DND-41 (cell line): ENCODE data around the gene PDCD6IP.

Experiments
- ATAC-seq: fragments of 200-7000 bp; cut with Tn5 transposase; 3 replicates; pipeline ENCODE4 v1.9.1; 2021; ENCODE audit warnings: low read depth; ENCODE audit not compliant: insufficient read depth
- DNase-seq: peaks from one replicate; pipeline ENCODE4 v3.0.0-alpha.2; 2020
- H2AFZ ChIP-seq: 2 replicates; pipeline ENCODE4 v1.6.0; 2012; ENCODE audit warnings: low read depth, low read length
- H3K27ac ChIP-seq: 2 replicates; pipeline ENCODE4 v1.5.1; 2012; ENCODE audit warnings: low read length, inconsistent platforms
- H3K27me3 ChIP-seq: fragments of 200-600 bp; sonication (generic); 2 replicates; pipeline ENCODE4 v1.6.0; 2012; ENCODE audit warnings: low read length, mild to moderate bottlenecking, inconsistent platforms; ENCODE audit not compliant: insufficient read depth, poor library complexity
- H3K36me3 ChIP-seq: 2 replicates; pipeline ENCODE4 v1.5.1; 2012; ENCODE audit warnings: low read length, inconsistent platforms; ENCODE audit not compliant: insufficient read depth
- H3K4me1 ChIP-seq: 2 replicates; pipeline ENCODE4 v1.5.1; 2012; ENCODE audit warnings: mild to moderate bottlenecking, low read length; ENCODE audit not compliant: insufficient read depth
- H3K4me2 ChIP-seq: 2 replicates; pipeline ENCODE4 v1.6.0; 2012; ENCODE audit warnings: mild to moderate bottlenecking, moderate library complexity, low read length, inconsistent platforms; ENCODE audit not compliant: insufficient read depth
- H3K4me3 ChIP-seq, 2 experiments: fragments of 200-600 bp in 1 of 2; shearing (Covaris generic) in 1 of 2; 2 replicates each; pipeline ENCODE4 v1.5.1; 2012 to 2016; ENCODE audit warnings: inconsistent platforms in 2 of 2, low read length in 2 of 2, mild to moderate bottlenecking in 2 of 2, low read depth in 1 of 2, moderate library complexity in 1 of 2
- H3K79me2 ChIP-seq: 2 replicates; pipeline ENCODE4 v1.6.0; 2012; ENCODE audit warnings: low read length, inconsistent platforms; ENCODE audit not compliant: insufficient read depth
- H3K9ac ChIP-seq: 2 replicates; pipeline ENCODE4 v1.6.0; 2012; ENCODE audit warnings: low read depth, mild to moderate bottlenecking, inconsistent platforms, low read length, moderate library complexity
- H3K9me3 ChIP-seq: 2 replicates; pipeline ENCODE4 v1.5.1; 2012; ENCODE audit warnings: low read length, moderate library complexity, mild to moderate bottlenecking, inconsistent platforms; ENCODE audit not compliant: insufficient read depth, severe bottlenecking
- H4K20me1 ChIP-seq: 2 replicates; pipeline ENCODE4 v1.6.0; 2012; ENCODE audit warnings: low read length; ENCODE audit not compliant: insufficient read depth
- EZH2 ChIP-seq: IDR thresholded peaks from 3 replicates; pipeline ENCODE4 v1.6.1; 2012; ENCODE audit warnings: borderline replicate concordance, low read depth, mild to moderate bottlenecking, moderate library complexity, low read length, inconsistent platforms; ENCODE audit not compliant: severe bottlenecking
- TF ChIP-seq, protein P1 (sequence below): IDR thresholded peaks from 2 replicates; pipeline ENCODE4 v1.5.1; 2012; ENCODE audit warnings: borderline replicate concordance, low read length, moderate library complexity, mild to moderate bottlenecking; ENCODE audit not compliant: poor library complexity, severe bottlenecking; ENCODE audit errors: extremely low read depth

The PDCD6IP gene, protein sequence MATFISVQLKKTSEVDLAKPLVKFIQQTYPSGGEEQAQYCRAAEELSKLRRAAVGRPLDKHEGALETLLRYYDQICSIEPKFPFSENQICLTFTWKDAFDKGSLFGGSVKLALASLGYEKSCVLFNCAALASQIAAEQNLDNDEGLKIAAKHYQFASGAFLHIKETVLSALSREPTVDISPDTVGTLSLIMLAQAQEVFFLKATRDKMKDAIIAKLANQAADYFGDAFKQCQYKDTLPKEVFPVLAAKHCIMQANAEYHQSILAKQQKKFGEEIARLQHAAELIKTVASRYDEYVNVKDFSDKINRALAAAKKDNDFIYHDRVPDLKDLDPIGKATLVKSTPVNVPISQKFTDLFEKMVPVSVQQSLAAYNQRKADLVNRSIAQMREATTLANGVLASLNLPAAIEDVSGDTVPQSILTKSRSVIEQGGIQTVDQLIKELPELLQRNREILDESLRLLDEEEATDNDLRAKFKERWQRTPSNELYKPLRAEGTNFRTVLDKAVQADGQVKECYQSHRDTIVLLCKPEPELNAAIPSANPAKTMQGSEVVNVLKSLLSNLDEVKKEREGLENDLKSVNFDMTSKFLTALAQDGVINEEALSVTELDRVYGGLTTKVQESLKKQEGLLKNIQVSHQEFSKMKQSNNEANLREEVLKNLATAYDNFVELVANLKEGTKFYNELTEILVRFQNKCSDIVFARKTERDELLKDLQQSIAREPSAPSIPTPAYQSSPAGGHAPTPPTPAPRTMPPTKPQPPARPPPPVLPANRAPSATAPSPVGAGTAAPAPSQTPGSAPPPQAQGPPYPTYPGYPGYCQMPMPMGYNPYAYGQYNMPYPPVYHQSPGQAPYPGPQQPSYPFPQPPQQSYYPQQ

DNA sequence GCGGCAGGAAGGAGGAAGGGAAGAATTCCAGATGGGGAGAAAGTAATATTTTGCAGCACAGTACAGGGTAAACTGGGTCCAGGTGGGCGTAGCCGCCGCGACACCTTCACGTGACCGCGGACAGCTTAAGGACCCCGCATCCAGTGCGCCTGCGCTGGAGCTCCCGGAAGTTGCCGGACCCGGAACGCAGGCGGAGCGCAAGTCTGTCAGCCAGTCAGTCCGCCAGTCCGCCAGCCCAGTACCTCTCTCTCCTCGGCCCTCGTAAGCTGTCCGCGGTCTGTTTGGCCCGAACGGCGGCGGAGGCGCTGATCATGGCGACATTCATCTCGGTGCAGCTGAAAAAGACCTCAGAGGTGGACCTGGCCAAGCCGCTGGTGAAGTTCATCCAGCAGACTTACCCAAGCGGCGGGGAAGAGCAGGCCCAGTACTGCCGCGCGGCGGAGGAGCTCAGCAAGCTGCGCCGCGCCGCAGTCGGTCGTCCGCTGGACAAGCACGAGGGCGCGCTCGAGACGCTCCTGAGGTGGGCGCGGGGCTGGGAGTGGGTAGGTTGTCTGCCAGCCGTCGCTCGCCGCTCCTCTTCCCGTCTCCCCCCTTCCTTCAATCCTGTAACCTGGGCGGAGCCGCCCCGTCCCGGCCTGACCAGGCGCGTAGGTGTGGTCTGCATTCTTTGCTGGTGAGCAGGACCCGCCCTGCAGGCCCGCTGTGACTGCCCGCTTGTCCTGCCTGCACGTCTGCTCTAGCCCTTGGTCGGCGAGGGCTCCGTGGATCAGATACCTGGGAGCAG, at the start of gene PDCD6IP:
TSS of gene PDCD6IP (plus strand) at position 213 of the 784 bp plus-strand sequence. CDS start at position 312, 99 bp downstream.
- Histone ChIP-seq H3K4me2 (peak within 1 kb of the TSS; percentile 86), H2AFZ (peak within 1 kb of the TSS; percentile 92), H3K9me3 (no peaks in the 10 kb centered on the region), H3K4me3 (peak within 1 kb of the TSS; percentile 64 to 93), H3K9ac (peak within 1 kb of the TSS; percentile 82), H3K27me3 (no peaks in the 10 kb centered on the region), H4K20me1 (peaks cover 3% of the 10 kb centered on the region; the same call in 1 of the 2 replicates), H3K36me3 (peaks cover 22% of the 10 kb centered on the region), H3K79me2 (peaks cover 54% of the 10 kb centered on the region), H3K27ac (peak within 1 kb of the TSS; percentile 85), H3K4me1 (peaks cover 31% of the 10 kb centered on the region)
- peak; percentile 86 for ATAC-seq
- peak; percentile 88 for DNase-seq
- no peak for TF ChIP-seq EZH2
- TF ChIP-seq, protein P1, sequence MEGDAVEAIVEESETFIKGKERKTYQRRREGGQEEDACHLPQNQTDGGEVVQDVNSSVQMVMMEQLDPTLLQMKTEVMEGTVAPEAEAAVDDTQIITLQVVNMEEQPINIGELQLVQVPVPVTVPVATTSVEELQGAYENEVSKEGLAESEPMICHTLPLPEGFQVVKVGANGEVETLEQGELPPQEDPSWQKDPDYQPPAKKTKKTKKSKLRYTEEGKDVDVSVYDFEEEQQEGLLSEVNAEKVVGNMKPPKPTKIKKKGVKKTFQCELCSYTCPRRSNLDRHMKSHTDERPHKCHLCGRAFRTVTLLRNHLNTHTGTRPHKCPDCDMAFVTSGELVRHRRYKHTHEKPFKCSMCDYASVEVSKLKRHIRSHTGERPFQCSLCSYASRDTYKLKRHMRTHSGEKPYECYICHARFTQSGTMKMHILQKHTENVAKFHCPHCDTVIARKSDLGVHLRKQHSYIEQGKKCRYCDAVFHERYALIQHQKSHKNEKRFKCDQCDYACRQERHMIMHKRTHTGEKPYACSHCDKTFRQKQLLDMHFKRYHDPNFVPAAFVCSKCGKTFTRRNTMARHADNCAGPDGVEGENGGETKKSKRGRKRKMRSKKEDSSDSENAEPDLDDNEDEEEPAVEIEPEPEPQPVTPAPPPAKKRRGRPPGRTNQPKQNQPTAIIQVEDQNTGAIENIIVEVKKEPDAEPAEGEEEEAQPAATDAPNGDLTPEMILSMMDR: peak; percentile 29

DNA sequence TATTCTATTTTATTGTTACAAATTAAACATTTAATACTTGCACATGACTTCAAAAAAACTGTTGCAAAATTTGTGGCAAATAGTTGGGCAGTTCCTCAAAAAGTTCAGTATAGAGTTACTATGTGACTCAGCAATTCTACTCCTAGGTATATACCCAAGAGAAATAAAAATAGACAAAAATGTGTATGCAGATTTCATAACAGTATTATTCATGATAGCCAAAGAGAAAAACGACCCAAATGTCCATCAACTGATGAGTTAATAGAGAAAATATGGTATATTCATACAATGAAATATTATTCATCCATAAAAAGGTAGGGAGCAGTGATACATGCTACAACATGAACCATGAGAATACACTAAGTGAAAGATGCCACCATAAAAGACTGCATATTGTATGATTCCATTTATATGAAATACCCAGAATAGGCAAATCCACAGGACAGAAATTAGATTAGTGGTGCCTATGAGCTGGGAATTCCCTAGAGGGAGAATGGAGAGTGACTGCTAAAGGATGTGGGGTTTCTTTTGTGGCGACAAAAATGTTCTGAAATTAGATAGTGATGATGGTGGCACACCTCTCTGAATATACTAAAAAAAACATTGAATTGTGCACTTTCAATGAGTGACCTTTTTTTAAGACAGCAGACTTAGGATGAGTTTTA, 48.8 kb upstream of the PDCD6IP start:
- no peaks in the 10 kb centered on the region for H3K36me3 ChIP-seq
- no peak overlapping the region for H3K9ac ChIP-seq
- no peaks in the 10 kb centered on the region for H3K4me1 ChIP-seq
- no peak overlapping the region for H3K27ac ChIP-seq
- no peak overlapping the region for H3K4me2 ChIP-seq
- no peak for DNase-seq
- TF ChIP-seq EZH2: no peak
- TF ChIP-seq, protein P1: no peak
- H4K20me1 ChIP-seq: no peaks in the 10 kb centered on the region
- H2AFZ ChIP-seq: no peak overlapping the region
- no peak overlapping the region for H3K4me3 ChIP-seq
- no peaks in the 10 kb centered on the region for H3K27me3 ChIP-seq
- no peaks in the 10 kb centered on the region for H3K9me3 ChIP-seq
- H3K79me2 ChIP-seq: no peaks in the 10 kb centered on the region
- ATAC-seq: no peak

DNA sequence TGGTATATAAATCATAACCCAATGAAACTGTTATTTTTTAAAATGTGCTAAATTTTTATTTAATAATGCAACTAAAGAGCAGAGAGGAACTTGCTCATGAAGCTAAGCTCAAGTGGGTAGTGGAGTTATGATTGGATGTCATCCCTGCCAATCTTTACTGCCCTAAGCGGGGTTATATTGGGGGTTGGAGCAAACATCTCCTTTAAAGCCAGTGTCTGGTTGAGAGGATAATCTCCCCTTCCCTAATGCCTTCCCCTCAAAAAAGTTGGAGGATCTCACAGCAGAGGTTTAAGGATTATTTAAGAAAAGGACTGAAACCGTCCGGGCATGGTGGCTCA, 48.2 kb upstream of the PDCD6IP start:
- no peaks in the 10 kb centered on the region for H3K9me3 ChIP-seq
- H4K20me1 ChIP-seq: no peaks in the 10 kb centered on the region
- H3K79me2 ChIP-seq: no peaks in the 10 kb centered on the region
- no peak overlapping the region for H2AFZ ChIP-seq
- no peaks in the 10 kb centered on the region for H3K36me3 ChIP-seq
- no peak overlapping the region for H3K9ac ChIP-seq
- ATAC-seq: no peak
- H3K4me3 ChIP-seq: no peak overlapping the region
- no peak overlapping the region for H3K4me2 ChIP-seq
- no peaks in the 10 kb centered on the region for H3K4me1 ChIP-seq
- DNase-seq: no peak
- no peaks in the 10 kb centered on the region for H3K27me3 ChIP-seq
- TF ChIP-seq, protein P1: no peak
- H3K27ac ChIP-seq: no peak overlapping the region
